ENCODE data around the gene PAPSS1. TPM values are rescaled to one million over a fixed set of nuclear protein-coding genes. Genes with fewer than 3 reads are reported as not detected.

Gene PAPSS1
- total and polyA plus RNA-seq, 2 experiments from 2014 or later = 72.0 to 85.8 TPM

DNA sequence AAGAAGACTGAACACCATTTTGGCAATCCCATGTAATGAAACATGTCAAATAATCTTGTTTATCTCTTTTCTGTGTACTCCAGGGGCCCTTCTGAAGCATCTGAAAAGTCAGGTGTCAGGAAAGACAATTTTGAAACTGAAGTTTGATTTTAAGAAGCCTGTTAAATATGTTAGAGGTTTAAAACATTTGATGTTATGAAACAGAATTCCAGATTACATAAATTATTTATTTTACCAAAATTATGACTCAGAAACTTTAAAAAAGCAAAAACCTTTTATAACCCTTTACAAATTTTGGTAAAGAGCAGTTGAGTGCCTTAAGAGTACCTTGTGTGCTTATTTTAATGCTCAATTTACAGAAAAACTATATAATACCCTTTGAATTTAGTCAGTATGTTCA lies 130.8 kb downstream of the PAPSS1 start:
- H3K9me3 Mint-ChIP-seq = peaks cover 27% of the 10 kb centered on the region
- ATAC-seq = no peak

More for the DNA sequence above, 130.8 kb downstream of the PAPSS1 start:
- Mint-ChIP-seq H3K36me3 (ENCODE audit: low read depth) (peaks cover 16% of the 10 kb centered on the region; the same call in 2 of the 3 replicates), H3K4me1 (no peaks in the 10 kb centered on the region), H3K27me3 (ENCODE audit: insufficient read depth, low read depth, poor library complexity) (no peaks in the 10 kb centered on the region), H3K4me3 (no peak overlapping the region), H3K27ac (no peak overlapping the region)
- no peak overlapping the region for H3K4me2 ChIP-seq
- H3K79me2 ChIP-seq (replicated peaks; ENCODE audit: insufficient read depth) = no peaks in the 10 kb centered on the region
- H3K4me3 ChIP-seq = no peak overlapping the region
- no peak for TF ChIP-seq ZNF114 (CRISPR knock-in tag; IDR thresholded peaks at IDR 0.05)
- no peak for TF ChIP-seq CREB1 (CRISPR knock-in tag; IDR thresholded peaks at IDR 0.05; ENCODE audit: low read depth)
- TF ChIP-seq REST (IDR thresholded peaks at IDR 0.05; ENCODE audit: unreplicated experiment) = no peak
- TF ChIP-seq, protein P1, sequence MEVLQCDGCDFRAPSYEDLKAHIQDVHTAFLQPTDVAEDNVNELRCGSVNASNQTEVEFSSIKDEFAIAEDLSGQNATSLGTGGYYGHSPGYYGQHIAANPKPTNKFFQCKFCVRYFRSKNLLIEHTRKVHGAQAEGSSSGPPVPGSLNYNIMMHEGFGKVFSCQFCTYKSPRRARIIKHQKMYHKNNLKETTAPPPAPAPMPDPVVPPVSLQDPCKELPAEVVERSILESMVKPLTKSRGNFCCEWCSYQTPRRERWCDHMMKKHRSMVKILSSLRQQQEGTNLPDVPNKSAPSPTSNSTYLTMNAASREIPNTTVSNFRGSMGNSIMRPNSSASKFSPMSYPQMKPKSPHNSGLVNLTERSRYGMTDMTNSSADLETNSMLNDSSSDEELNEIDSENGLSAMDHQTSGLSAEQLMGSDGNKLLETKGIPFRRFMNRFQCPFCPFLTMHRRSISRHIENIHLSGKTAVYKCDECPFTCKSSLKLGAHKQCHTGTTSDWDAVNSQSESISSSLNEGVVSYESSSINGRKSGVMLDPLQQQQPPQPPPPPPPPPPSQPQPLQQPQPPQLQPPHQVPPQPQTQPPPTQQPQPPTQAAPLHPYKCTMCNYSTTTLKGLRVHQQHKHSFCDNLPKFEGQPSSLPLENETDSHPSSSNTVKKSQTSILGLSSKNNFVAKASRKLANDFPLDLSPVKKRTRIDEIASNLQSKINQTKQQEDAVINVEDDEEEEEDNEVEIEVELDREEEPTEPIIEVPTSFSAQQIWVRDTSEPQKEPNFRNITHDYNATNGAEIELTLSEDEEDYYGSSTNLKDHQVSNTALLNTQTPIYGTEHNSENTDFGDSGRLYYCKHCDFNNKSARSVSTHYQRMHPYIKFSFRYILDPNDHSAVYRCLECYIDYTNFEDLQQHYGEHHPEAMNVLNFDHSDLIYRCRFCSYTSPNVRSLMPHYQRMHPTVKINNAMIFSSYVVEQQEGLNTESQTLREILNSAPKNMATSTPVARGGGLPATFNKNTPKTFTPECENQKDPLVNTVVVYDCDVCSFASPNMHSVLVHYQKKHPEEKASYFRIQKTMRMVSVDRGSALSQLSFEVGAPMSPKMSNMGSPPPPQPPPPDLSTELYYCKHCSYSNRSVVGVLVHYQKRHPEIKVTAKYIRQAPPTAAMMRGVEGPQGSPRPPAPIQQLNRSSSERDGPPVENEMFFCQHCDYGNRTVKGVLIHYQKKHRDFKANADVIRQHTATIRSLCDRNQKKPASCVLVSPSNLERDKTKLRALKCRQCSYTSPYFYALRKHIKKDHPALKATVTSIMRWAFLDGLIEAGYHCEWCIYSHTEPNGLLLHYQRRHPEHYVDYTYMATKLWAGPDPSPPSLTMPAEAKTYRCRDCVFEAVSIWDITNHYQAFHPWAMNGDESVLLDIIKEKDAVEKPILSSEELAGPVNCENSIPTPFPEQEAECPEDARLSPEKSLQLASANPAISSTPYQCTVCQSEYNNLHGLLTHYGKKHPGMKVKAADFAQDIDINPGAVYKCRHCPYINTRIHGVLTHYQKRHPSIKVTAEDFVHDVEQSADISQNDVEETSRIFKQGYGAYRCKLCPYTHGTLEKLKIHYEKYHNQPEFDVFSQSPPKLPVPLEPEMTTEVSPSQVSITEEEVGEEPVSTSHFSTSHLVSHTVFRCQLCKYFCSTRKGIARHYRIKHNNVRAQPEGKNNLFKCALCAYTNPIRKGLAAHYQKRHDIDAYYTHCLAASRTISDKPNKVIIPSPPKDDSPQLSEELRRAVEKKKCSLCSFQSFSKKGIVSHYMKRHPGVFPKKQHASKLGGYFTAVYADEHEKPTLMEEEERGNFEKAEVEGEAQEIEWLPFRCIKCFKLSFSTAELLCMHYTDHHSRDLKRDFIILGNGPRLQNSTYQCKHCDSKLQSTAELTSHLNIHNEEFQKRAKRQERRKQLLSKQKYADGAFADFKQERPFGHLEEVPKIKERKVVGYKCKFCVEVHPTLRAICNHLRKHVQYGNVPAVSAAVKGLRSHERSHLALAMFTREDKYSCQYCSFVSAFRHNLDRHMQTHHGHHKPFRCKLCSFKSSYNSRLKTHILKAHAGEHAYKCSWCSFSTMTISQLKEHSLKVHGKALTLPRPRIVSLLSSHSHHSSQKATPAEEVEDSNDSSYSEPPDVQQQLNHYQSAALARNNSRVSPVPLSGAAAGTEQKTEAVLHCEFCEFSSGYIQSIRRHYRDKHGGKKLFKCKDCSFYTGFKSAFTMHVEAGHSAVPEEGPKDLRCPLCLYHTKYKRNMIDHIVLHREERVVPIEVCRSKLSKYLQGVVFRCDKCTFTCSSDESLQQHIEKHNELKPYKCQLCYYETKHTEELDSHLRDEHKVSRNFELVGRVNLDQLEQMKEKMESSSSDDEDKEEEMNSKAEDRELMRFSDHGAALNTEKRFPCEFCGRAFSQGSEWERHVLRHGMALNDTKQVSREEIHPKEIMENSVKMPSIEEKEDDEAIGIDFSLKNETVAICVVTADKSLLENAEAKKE (CRISPR knock-in tag; IDR thresholded peaks at IDR 0.05) = no peak
- TF ChIP-seq NANOG (IDR thresholded peaks at IDR 0.05; ENCODE audit: borderline replicate concordance) = no peak
- TF ChIP-seq EZH2 (IDR thresholded peaks at IDR 0.05; ENCODE audit: low read depth, unreplicated experiment) = no peak
- no peak for TF ChIP-seq ZNF331 (CRISPR knock-in tag; IDR thresholded peaks at IDR 0.05; ENCODE audit: low read depth)
- no peaks in the 10 kb centered on the region for H3K27me3 ChIP-seq (ENCODE audit: insufficient read depth)
- no peaks in the 10 kb centered on the region for H3F3A ChIP-seq (replicated peaks; ENCODE audit: low read depth)
- no peak overlapping the region for H3K27ac ChIP-seq (ENCODE audit: low read depth)
- DNase-seq (ENCODE audit: low spot score) = no peak
- peaks cover 3% of the 10 kb centered on the region; the same call in 1 of the 2 replicates for H3K9me2 ChIP-seq (ENCODE audit: insufficient read depth)
- peaks cover 10% of the 10 kb centered on the region; the same call in 1 of the 2 replicates for H3K36me3 ChIP-seq (ENCODE audit: insufficient read depth)
- no peak overlapping the region for H2AFZ ChIP-seq
- no peaks in the 10 kb centered on the region for H3K4me1 ChIP-seq (ENCODE audit: insufficient read depth)
- no peaks in the 10 kb centered on the region for H4K20me1 ChIP-seq (replicated peaks; ENCODE audit: insufficient read depth)
